Measurements from ENCODE around the gene CCDC174. TPM values are rescaled to one million over a fixed set of nuclear protein-coding genes. Genes with fewer than 3 reads are reported as not detected.

CCDC174 gene
- total RNA-seq, 2 donors from 2014 or later, result 18.7 to 20.1 TPM

DNA sequence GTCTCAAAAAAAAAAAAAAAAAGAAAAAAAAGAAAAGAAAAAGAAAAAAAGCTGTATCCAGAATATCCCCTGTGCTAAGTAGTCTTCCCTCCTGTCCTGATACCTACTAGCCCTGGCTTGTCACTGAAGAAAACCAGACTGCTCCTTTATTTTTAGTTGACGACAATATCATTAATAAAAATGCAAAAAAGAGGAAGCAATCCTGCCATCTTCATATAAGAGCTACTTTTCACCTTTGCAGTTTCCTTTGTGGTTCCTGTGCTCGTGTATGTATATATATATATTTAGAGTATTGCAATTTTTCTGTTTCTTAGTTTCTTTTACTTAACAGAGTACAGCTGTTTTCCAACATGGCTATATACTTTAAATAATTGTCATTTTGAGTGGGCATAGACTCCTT is 37.0 kb downstream of the CCDC174 start:
- H3K27ac ChIP-seq (ENCODE audit: low read depth, low read length), result no peak overlapping the region
- no peak overlapping the region for H3K4me3 ChIP-seq (ENCODE audit: low read length)
- Mint-ChIP-seq H3K4me3 (no peak overlapping the region), H3K36me3 (ENCODE audit: low read depth) (no peaks in the 10 kb centered on the region), H3K27ac (no peak overlapping the region), H3K4me1 (no peaks in the 10 kb centered on the region), H3K9me3 (no peaks in the 10 kb centered on the region), H3K27me3 (ENCODE audit: insufficient read depth) (peaks cover 27% of the 10 kb centered on the region)
- no peaks in the 10 kb centered on the region for H3K9me3 ChIP-seq (ENCODE audit: control insufficient read depth, low read length)
- 88% methylated on average over 1 of the region's 2 CpGs; no CpG with 5 or more reads in 1 of the 2 experiments for WGBS, 2 experiments (ENCODE audit: insufficient coverage in 1 of 2, insufficient read length in 1 of 2)
- no peak for DNase-seq
- no peaks in the 10 kb centered on the region for H3K36me3 ChIP-seq (ENCODE audit: control insufficient read depth, insufficient read depth, low read length)
- TF ChIP-seq, protein P1, sequence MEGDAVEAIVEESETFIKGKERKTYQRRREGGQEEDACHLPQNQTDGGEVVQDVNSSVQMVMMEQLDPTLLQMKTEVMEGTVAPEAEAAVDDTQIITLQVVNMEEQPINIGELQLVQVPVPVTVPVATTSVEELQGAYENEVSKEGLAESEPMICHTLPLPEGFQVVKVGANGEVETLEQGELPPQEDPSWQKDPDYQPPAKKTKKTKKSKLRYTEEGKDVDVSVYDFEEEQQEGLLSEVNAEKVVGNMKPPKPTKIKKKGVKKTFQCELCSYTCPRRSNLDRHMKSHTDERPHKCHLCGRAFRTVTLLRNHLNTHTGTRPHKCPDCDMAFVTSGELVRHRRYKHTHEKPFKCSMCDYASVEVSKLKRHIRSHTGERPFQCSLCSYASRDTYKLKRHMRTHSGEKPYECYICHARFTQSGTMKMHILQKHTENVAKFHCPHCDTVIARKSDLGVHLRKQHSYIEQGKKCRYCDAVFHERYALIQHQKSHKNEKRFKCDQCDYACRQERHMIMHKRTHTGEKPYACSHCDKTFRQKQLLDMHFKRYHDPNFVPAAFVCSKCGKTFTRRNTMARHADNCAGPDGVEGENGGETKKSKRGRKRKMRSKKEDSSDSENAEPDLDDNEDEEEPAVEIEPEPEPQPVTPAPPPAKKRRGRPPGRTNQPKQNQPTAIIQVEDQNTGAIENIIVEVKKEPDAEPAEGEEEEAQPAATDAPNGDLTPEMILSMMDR (conservative IDR thresholded peaks at IDR 0.05), result no peak
- no peaks in the 10 kb centered on the region for H3K4me1 ChIP-seq (ENCODE audit: control insufficient read depth, insufficient read depth, low read length)
- no peak overlapping the region for H3K9ac ChIP-seq (ENCODE audit: extremely low read depth, low read length, poor library complexity, severe bottlenecking)
- H3K27me3 ChIP-seq (ENCODE audit: control insufficient read depth, insufficient read depth, low read length, poor library complexity, severe bottlenecking), result peaks cover 24% of the 10 kb centered on the region

DNA sequence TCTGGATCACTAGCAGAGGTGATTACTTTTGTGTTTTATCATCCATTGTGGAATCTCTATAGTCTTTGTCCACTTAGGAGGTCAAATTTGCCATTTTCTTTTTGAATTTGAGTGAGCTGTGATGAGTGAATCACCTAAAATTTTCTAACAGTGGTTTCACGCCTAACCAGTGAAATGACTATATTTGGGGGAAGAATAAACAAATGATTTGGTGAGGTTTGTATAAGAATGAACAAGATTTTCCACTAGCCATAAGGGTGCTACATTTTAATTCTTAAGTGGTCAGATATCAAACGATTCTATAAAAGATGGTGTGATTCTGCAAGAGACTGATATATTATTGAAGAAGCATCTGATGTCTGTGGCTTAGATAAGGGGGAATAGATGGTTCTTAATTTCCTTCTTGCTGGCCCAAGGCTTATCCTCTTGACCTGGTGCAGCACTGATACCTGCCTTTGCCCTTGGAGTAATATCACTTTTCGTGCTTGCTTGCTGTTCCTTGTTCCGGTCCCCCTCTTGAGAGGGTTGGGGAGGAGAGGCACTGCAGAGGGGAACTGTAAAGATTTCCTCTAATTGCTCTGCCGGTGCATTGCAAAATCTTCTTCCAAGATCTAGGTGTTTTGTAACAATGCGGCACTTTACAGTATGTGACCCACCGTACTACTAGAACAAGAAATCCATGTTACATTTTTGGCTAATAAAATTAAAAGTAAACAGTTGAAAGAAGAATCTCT is 37.9 kb downstream of the CCDC174 start:
- no peaks in the 10 kb centered on the region for H3K36me3 ChIP-seq (ENCODE audit: control insufficient read depth, insufficient read depth, low read length)
- TF ChIP-seq, protein P1 (conservative IDR thresholded peaks at IDR 0.05), result no peak
- H3K27ac ChIP-seq (ENCODE audit: low read depth, low read length), result no peak overlapping the region
- 82 to 85% methylated on average over 7 of the region's 7 CpGs for WGBS, 2 experiments (ENCODE audit: insufficient coverage in 1 of 2, insufficient read length in 1 of 2)
- DNase-seq, result no peak
- no peaks in the 10 kb centered on the region for H3K9me3 Mint-ChIP-seq
- H3K4me1 ChIP-seq (ENCODE audit: control insufficient read depth, insufficient read depth, low read length), result no peaks in the 10 kb centered on the region
- no peaks in the 10 kb centered on the region for H3K4me1 Mint-ChIP-seq
- H3K4me3 Mint-ChIP-seq, result no peak overlapping the region
- H3K27me3 ChIP-seq (ENCODE audit: control insufficient read depth, insufficient read depth, low read length, poor library complexity, severe bottlenecking), result peaks cover 24% of the 10 kb centered on the region
- no peak overlapping the region for H3K27ac Mint-ChIP-seq
- H3K4me3 ChIP-seq (ENCODE audit: low read length), result no peak overlapping the region
- no peak overlapping the region for H3K9ac ChIP-seq (ENCODE audit: extremely low read depth, low read length, poor library complexity, severe bottlenecking)
- H3K9me3 ChIP-seq (ENCODE audit: control insufficient read depth, low read length), result no peaks in the 10 kb centered on the region
- peaks cover 36% of the 10 kb centered on the region for H3K27me3 Mint-ChIP-seq (ENCODE audit: insufficient read depth)
- H3K36me3 Mint-ChIP-seq (ENCODE audit: low read depth), result no peaks in the 10 kb centered on the region

DNA sequence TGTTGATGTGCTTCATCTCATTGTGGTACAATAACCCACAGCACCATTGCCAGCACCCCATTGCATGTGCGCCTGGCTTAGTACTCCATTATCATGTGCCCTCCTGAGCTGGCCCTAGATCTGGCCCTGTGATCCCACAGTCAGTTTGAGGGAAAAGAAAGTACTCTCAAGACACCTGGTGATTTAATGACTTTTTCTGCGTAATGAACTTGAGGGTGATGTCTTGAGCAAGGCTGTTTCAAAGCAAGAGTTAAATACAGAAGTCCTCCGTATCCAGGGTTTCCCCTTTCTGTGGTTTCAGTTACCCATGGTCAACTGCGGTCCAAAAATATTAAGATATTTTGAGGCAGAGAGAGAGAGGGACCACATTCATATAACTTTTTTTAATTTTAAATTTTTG is 39.7 kb downstream of the CCDC174 start:
- no peaks in the 10 kb centered on the region for H3K4me1 ChIP-seq (ENCODE audit: control insufficient read depth, insufficient read depth, low read length)
- WGBS, 2 experiments (ENCODE audit: insufficient coverage in 1 of 2, insufficient read length in 1 of 2), result 85 to 89% methylated on average over 3 to 4 of the region's 4 CpGs
- Mint-ChIP-seq H3K4me3 (no peak overlapping the region), H3K9me3 (no peaks in the 10 kb centered on the region), H3K4me1 (no peaks in the 10 kb centered on the region), H3K27me3 (ENCODE audit: insufficient read depth) (peaks cover 35% of the 10 kb centered on the region), H3K36me3 (ENCODE audit: low read depth) (no peaks in the 10 kb centered on the region), H3K27ac (no peak overlapping the region)
- peaks cover 24% of the 10 kb centered on the region for H3K27me3 ChIP-seq (ENCODE audit: control insufficient read depth, insufficient read depth, low read length, poor library complexity, severe bottlenecking)
- TF ChIP-seq, protein P1 (conservative IDR thresholded peaks at IDR 0.05), result no peak
- no peak overlapping the region for H3K4me3 ChIP-seq (ENCODE audit: low read length)
- DNase-seq, result no peak
- H3K9ac ChIP-seq (ENCODE audit: extremely low read depth, low read length, poor library complexity, severe bottlenecking), result no peak overlapping the region
- no peaks in the 10 kb centered on the region for H3K36me3 ChIP-seq (ENCODE audit: control insufficient read depth, insufficient read depth, low read length)
- no peaks in the 10 kb centered on the region for H3K9me3 ChIP-seq (ENCODE audit: control insufficient read depth, low read length)
- H3K27ac ChIP-seq (ENCODE audit: low read depth, low read length), result no peak overlapping the region

All from endodermal cell (in vitro differentiated cells).